Measurements from ENCODE around the gene ADGRV1.
"Not testable (repeated sequence)": the region's sequence is repeated elsewhere in the genome, so short reads cannot be mapped to it uniquely, and the experiment has no call there.

Gene ADGRV1

DNA sequence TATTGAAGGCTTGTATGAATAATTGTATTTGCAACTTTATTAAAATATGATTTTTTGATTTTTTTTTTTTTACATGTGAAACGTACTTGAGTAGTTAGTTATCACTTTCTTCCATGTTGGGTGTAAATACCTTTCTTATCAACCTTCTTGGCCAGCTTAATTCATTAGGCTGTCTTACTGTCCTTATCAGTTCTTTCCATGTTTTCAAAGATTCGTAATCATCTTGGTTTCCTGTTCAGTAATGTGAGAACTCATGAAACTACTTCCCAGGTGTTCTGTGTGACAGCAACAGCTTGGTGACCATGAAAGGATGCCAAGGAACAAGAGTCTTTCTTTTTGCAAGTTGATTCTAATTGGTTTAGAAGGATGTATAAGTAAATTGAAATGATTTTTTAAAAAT is 100.0 kb downstream of the ADGRV1 start:
- no peak for DNase-seq

DNA sequence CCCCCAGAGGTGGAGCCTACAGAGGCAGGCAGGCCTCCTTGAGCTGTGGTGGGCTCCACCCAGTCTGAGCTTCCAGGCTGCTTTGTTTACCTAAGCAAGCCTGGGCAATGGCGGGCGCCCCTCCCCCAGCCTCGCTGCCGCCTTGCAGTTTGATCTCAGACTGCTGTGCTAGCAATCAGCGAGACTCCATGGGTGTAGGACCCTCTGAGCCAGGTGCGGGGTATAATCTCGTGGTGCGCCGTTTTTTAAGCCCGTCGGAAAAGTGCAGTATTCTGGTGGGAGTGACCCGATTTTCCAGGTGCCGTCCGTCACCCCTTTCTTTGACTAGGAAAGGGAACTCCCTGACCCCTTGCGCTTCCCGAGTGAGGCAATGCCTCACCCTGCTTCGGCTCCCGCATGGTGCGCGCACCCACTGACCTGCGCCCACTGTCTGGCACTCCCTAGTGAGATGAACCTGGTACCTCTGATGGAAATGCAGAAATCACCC is 109.5 kb downstream of the ADGRV1 start:
- DNase-seq, result not testable (repeated sequence)

DNA sequence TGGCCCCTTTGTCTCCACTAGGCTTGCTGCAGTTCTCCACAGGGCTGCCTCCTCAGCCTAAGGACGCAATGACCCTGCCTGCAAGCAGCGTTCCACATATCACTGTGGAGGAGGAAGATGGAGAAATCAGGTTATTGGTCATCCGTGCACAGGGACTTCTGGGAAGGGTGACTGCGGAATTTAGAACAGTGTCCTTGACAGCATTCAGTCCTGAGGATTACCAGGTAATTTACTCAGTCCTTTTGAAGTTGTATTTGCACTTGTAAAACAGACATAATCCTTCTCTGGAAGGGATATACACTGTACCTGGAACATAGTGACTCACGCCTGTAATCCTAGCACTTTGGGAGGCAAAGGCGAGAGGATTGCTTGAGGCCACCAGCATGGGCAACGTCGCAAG is 116.6 kb downstream of the ADGRV1 start:
- DNase-seq, result no peak

DNA sequence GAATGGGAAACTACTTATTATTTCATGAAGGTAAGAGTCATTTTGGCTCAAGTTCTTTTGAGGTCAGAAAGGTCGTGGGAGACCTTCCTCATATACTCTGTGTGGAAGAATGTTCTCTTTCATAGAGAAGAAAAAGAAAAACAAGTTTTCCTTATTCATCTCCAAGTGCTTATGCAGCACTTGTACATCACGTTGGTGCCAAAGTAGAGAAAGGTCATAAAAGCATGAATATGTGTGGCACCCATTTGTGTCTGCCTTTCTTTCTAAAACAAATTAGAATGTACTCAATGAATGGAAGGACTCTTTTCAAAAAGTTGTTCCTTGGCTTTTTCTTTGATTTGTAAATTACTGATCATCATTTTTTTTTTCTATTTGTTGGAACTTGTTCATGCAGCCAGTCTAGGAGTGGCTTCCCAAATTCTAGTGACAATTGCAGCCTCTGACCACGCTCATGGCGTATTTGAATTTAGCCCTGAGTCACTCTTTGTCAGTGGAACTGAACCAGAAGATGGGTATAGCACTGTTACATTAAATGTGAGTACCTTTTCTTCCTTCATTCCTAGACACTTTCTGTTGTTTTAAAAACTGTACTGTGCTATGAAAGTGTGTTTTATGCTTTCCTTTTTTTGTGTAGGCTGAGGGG is 122.4 kb downstream of the ADGRV1 start:
- no peak for DNase-seq

DNA sequence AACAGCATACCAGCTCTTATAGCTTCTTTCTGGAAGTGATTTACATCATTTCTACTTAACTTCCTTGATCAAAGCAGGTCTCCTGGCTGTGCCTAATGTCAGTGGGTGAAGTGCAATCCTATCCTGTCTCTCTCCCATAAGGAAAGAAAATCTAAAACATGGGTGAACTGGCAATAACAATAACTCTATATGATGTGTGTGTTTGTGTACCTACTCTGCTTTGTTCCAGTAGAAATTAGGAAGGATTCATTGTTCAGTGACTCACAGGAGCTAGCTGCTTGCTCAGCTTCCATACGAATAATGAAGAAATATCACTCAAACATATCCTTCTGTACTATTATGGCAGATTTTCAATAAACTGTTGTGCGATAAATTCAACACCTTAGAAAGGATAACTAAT is 123.7 kb downstream of the ADGRV1 start:
- no peak for DNase-seq

DNA sequence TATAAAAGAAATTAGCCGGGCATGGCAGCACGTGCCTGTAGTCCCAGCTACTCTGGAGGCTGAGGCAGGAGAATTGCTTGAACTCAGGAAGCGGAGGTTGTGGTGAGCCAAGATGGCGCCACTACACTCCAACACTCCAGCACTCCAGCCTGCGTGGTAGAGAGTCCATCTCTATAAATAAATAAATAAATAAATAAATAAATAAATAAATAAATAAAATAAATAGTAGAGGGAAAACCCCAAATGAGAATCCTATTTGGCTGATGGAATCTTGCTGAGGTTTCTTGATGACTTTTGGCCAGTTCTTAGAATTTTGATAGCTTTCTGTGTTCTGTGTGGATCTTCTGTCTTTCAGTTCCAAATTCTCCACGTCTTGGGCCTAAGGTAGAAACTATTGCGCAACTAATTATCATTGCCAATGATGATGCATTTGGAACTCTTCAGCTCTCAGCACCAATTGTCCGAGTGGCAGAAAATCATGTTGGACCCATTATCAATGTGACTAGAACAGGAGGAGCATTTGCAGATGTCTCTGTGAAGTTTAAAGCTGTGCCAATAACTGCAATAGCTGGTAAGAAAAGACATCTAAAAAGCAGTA is 126.9 kb downstream of the ADGRV1 start:
- DNase-seq, result no peak

DNA sequence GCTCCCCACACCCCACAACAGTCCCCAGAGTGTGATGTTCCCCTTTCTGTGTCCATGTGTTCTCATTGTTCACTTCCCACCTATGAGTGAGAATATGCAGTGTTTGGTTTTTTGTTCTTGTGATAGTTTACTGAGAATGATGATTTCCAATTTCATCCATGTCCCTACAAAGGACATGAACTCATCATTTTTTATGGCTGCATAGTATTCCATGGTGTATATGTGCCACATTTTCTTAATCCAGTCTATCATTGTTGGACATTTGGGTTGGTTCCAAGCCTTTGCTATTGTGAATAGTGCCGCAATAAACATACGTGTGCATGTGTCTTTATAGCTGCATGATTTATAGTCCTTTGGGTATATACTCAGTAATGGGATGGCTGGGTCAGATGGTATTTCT is 127.8 kb downstream of the ADGRV1 start:
- DNase-seq, result not testable (repeated sequence)

DNA sequence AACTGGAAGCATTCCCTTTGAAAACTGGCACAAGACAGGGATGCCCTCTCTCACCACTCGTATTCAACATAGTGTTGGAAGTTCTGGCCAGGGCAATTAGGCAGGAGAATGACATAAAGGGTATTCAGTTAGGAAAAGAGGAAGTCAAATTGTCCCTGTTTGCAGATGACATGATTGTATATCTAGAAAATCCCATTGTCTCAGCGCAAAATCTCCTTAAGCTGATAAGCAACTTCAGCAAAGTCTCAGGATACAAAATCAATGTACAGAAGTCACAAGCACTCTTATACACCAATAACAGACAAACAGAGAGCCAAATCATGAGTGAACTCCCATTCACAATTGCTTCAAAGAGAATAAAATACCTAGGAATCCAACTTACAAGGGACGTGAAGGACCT is 128.9 kb downstream of the ADGRV1 start:
- not testable (repeated sequence) for DNase-seq

DNA sequence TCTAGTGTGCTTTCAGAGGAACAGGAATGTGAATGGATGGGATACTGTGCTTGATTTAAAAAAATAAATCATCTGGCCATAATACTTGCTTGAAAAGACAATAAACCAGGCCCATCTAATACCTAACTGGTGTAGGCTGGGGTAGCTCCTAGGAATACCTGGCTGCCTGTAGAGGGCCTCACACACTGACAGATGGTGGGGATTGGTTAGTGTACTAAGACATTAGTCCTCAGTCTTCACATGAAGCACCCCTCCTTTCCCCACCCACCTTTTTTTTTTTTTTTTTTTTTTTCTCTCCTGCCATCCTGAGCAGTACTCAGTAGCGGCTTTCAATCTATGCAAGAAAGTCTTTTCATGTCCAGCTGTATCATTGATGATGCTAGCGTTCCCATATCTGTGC is 130.5 kb downstream of the ADGRV1 start:
- DNase-seq, result no peak

DNA sequence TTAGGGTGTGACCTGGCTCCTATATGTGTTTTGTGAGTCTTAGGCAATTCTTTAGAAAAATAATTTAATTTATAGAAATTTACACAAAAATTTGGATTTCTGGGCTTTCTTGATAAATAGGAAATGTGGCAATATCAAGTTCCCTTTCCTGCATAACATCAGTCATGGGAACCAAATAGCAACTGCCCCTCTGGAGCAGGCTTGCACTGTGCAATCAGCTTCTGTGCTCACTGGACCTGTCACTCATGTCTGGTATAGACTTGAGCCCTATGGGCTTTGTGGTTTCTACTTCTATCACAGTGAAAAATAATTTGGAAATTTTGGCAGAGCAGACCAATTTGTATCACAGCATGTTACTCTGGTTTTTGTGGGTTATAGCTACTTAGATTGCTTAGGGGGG is 131.7 kb downstream of the ADGRV1 start:
- DNase-seq, result no peak

DNA sequence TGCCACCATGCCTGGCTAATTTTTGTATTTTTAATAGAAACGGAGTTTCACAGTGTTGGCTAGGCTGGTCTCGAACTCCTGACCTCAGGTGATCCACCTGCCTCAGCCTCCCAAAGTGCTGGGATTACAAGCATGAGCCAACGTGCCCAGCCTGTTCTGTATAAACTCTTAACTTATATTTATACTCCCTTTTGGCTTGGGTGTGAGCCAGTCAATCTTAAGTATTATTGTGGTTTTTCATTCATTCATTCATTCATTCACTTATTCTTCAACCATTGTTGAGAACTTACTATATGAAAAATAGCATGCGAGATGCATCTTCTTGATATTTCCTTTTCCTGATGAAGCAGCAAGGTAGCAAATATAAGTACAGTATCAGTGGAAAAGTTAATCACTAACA is 132.9 kb downstream of the ADGRV1 start:
- no peak for DNase-seq

DNA sequence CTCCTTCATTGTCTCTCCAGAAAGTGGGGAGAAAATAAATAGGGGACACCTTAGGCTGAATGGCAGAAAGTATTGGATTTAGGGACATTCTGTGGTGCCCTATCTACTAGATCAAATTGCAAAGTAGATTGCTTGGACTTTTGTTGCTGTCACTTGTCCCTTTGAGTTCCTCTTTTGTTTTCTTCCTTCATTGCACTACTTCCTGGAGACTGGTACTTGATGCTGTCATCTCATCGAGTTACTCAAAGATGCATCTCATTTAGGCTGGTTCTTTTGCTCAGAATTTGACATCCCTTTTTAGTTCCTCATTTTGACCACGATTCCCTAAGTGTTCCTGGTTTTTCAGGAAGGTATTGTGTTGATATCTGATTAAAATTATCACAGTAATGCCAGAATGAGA is 137.6 kb downstream of the ADGRV1 start:
- DNase-seq, result no peak

DNA sequence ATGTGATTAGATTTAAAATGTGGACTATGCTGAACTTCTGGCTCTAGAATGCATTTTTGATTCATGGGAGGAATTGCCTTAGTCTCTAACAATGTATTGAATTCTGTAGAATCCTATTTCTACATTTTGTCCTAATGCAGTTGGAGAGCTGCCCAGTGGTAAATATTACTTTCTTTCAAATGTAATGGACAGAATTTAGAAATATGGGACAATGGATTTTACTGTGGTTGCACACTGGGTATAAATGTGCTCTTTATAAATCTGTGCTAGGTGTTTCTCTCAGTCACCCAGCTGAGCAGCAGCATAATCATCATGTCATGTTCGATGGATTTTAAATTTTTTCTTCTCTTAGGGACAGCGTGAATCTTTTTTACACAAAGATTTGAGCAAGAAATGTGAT is 141.7 kb downstream of the ADGRV1 start:
- no peak for DNase-seq

DNA sequence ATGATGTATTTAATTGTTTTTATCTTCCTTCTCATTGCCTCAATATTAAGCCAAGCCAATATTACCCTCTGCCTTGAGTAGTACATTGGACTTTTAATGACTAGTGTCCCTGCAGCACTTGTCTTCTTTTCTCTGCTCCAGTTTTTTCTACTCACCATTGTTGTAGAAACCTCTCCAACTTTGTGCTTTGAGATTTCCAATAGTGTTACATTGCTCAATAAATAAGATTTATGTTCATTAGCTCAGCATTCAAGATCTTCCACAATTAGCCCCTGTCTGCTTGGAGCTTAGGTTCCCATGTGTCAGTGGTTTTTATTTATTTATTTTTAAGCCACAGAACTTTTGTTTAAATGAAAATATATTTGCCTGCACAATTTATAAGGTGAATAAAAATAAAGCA is 145.3 kb downstream of the ADGRV1 start:
- DNase-seq, result no peak

DNA sequence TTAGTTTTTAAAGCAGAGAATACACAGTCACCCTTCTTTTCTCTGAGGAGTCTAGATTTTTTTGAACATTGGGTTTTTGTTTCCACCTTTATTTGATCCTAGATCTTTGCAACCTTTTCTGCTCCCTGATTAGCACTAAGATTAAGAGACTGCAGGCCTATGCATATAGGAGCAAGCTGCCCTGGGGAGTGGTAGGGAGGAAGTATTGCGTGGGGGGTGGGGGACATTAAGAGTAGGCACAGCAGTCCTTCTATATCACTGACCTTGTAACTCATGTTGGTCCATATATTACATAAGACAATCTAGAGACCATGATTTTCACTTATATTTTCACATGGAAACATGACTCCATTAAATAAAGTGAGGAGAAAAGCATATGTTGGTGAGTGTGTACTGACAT is 149.1 kb downstream of the ADGRV1 start:
- DNase-seq, result no peak

DNA sequence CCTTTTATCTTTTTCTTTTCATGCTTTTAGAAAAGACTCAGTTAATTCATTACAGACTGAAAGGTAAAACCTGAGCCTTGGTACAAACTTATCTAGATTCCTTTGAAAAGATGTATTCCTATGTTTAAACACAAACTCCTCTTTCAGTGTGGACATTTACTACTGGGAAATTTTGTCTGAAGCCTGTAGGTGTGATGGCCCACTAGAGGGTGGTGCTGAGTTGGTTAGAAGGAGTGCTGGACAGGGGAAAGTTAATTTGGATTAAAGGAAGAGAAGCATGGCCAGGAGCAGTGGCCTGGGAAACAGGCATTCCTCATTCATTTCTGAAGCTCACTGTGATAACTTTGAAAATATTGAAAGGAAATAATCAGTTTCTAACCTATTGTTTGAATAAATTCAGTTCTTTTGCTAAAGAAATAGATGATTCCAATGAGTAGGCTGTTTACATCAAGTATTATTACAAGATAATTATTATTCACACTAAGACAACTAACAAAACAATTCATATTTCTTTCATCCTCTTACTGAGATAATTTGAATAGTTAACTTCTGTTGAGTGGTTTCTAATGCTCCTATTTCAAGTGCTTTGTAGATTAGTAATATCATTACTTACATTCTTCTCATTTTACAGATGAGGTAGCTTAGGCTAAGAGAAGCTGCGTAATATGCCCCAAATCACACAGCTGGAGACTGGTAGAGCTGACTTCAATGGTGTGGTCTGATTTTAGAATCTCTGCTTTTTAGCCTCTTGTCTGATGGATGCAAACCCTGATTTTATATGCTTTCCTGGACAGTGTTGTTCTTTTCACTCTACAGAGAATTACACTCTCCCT is 150.9 kb downstream of the ADGRV1 start:
- DNase-seq, result no peak

DNA sequence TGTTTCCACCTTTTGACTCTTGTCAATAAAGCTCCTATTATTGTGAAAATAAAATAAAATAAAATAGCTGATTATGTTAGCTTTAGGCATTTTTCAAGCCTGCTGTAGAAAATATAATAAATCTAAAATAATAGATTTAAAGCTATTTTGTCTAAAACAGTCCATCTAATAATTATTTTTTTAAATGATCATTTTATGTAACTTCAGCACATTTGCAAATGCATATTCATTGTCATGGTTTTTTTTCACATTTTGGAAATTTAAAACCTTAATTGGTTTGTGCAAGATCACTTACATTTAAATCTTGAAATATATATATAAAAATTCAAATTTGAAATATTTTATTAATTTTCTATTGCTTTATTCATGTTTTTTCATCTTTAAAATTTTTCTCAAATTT is 159.8 kb downstream of the ADGRV1 start:
- no peak for DNase-seq

DNA sequence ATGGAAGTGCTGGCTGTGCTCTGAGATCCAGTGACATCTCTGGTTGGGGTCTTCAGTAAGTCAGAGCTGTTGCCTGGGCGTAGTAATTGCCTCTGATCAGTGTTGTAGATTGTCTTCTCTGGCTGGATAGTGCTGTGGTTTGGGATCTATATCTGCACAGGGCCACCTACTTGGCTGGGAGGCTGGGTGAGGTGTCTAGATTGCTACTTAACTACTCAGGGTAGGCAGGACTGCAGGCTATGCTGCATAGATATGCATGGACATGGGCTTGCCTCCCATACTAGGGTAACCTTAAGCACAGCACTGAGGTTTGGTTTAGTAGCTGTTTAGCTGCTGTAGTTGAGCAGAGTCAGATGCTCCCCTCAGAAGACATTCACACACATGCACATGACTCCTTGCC is 181.0 kb downstream of the ADGRV1 start:
- no peak for DNase-seq

DNA sequence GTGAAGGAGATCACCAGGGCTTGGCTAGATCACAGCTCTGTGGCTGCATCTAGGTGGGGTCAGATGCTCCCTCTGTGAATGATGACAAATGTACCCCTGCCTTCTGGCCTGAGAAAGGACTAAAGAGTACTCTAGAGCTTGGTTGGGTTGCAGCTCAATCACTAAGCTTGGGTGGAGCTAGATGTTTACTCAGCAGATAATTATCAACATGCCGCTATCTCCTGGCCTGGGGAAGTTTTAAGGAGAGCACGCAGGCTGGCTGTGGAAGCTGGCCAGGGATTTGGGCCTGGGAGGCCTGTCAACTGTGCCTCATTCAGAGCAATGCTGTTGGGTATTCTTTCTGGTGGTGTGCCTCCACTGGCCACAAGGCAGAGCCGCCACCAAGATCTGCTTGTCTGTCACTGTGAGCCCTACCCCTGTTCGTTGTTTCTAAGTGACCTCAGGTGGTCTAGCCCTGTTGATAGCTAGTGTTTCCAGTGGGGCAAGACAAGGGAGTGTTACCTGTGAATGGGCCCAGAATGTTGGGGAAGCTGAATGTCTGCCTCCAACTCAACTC is 181.7 kb downstream of the ADGRV1 start:
- no peak for DNase-seq

DNA sequence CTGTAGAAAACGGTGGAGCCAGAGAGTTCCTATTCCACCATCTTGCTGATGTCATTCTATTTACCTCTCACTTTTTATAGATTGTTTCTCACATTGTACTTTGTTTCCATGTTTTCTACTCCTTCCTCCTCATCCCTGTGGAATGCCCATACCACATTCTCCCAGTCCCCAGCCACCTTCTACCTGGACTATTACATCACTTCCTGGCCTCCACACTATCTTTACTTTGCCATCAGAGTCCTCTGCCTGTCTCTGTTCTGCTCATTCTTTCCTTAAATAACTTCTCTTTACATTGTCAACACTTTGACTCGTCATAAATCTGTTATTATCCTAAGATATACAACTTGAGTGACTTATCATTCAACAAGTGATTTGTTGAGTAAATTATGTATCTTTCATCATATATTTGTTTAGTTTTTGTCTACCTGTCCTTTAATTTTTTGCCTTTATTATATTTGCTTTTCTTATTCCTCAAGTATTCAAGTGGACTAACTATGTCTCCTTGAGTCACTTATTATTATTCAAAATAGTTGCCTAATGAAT is 182.5 kb downstream of the ADGRV1 start:
- no peak for DNase-seq

DNA sequence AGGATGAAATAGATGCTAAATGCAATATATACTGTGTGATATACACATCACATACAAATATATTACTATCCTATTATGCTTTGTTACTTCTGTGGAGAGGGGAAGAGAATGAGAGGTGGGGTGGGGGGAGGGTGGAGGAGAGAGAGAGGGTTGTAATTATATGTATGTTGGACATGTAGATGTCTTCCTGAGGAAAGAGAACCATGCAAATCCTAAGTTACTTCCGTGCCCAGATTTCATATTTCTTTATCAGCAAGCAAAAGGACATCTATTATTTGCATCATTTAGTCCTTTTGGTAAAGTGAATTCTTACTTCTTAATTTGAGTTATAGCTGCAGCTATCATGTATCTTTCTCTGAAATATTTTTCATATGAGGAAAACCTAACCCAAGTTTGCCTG is 187.5 kb downstream of the ADGRV1 start:
- DNase-seq, result no peak

DNA sequence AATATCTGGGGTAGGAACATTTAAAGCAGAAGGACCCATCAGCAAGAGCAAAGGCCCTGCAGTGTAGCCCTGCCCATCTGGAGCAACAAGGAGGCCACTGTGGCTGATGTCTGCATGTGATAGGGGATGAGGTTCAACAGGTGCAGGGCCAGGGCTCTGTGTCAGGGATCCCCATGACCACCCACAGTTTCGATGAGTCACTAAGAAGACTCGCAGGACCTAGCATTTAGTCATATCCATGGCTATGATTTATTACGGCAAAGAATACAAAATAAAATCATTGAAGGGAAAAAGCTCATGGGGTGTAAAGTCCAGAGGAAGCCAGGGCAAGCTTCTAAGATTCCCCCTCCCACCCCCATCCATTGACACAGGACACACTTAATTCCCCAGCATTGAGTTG is 188.6 kb downstream of the ADGRV1 start:
- DNase-seq, result no peak

DNA sequence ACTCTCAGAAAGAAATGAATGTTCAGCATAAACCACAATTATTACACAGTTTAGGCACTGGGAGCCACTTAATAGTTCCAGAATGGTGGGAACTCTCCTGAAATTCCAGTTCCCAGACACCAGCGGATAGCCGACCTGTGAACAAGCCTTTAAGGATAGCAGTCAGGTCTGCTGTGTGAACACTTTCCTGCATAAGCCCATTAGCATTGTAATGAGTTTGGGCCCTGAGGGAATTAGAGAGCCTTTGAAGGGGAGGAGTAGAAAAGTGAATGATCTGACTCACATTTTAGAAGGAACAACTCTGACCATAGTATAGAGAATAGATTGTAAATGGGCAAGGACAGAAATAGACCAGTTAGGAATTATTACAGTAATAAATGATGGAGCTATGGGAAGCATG is 189.1 kb downstream of the ADGRV1 start:
- no peak for DNase-seq

DNA sequence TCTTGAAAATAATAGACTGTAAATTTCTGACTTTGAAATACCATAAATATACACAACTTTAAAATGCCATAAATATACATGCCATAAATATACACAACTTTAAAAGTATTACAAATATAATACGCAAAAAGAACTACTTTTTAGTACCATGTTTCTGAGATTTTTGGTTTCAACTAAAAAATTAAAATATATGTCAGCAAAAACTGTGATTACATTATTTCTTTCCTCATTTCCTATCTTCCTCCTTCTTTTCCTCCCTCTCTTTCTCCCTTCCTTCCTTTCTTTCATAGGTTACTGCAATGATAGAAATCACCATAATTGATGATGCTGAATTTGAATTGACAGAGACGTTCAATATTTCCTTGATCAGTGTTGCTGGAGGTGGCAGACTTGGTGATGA is 200.5 kb downstream of the ADGRV1 start:
- DNase-seq, result no peak
